ENCODE results near the gene ZC3H12D.

DNA sequence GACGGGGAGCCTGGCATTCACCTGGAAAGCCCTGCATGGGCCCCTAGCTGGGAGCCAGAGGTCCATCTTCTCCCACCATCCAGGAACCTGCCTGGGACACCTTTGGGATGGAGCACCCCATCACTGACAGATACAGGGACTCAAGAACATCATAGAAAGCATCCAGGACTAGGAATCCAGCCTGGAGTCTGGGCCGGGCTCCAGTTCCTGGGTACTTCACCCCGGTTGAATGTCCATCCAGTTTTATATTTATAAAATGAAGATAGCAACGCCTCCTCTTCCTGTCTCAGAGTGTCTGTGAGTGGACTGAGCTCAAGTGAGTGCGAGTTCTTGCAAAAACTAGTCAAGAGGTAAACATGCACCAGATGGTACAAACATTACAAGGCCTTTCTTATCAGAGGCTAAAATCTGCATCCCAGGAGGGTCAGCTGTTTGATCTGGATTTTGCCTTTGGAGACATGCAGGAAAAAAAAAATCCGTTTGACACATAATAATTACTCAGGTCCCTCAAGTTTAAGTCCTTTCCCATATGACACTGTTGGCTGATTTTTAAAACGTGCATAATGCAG lies 27.4 kb downstream of the ZC3H12D start:
- TF ChIP-seq, protein P1, sequence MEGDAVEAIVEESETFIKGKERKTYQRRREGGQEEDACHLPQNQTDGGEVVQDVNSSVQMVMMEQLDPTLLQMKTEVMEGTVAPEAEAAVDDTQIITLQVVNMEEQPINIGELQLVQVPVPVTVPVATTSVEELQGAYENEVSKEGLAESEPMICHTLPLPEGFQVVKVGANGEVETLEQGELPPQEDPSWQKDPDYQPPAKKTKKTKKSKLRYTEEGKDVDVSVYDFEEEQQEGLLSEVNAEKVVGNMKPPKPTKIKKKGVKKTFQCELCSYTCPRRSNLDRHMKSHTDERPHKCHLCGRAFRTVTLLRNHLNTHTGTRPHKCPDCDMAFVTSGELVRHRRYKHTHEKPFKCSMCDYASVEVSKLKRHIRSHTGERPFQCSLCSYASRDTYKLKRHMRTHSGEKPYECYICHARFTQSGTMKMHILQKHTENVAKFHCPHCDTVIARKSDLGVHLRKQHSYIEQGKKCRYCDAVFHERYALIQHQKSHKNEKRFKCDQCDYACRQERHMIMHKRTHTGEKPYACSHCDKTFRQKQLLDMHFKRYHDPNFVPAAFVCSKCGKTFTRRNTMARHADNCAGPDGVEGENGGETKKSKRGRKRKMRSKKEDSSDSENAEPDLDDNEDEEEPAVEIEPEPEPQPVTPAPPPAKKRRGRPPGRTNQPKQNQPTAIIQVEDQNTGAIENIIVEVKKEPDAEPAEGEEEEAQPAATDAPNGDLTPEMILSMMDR (conservative IDR thresholded peaks at IDR 0.05): no peak
- TF ChIP-seq ZFX (IDR thresholded peaks at IDR 0.05): no peak

Data from C4-2B (cell line).